ENCODE data around the gene PTPRN2.

The PTPRN2 gene

GRCh38 chr7:158602905-158603772, 15.5 kb upstream of the PTPRN2 start:
- no peak for DNase-seq

- no peak for DNase-seq
Measured at GRCh38 chr7:158602041-158602440, 14.4 kb upstream of the PTPRN2 start.

- no peak for DNase-seq
Measured at GRCh38 chr7:158601090-158601489, 13.5 kb upstream of the PTPRN2 start.

GRCh38 chr7:158596745-158597144, 9.1 kb upstream of the PTPRN2 start:
- DNase-seq: no peak

GRCh38 chr7:158596309-158596708, 8.7 kb upstream of the PTPRN2 start:
- no peak for DNase-seq

- DNase-seq: no peak
Measured at GRCh38 chr7:158595068-158595467, 7.4 kb upstream of the PTPRN2 start.

- DNase-seq: no peak
Measured at GRCh38 chr7:158592541-158592940, 4.9 kb upstream of the PTPRN2 start.

- DNase-seq: no peak
Measured at GRCh38 chr7:158591944-158592343, 4.3 kb upstream of the PTPRN2 start.

- no peak for DNase-seq
Measured at GRCh38 chr7:158590181-158590530, 2.5 kb upstream of the PTPRN2 start.

GRCh38 chr7:158589653-158590052, 2.0 kb upstream of the PTPRN2 start:
- no peak for DNase-seq

GRCh38 chr7:158588878-158589442, 1.3 kb upstream of the PTPRN2 start:
- DNase-seq: no peak

GRCh38 chr7:158588085-158588877, 658 bp upstream of the PTPRN2 start:
- DNase-seq: no peak

- no peak for DNase-seq
Measured at GRCh38 chr7:158586499-158587161, 993 bp downstream of the PTPRN2 start.

- DNase-seq: no peak
Measured at GRCh38 chr7:158585721-158586498, 1.7 kb downstream of the PTPRN2 start.

- no peak for DNase-seq
Measured at GRCh38 chr7:158584407-158584806, 3.2 kb downstream of the PTPRN2 start.

GRCh38 chr7:158583810-158584209, 3.8 kb downstream of the PTPRN2 start:
- DNase-seq: no peak

GRCh38 chr7:158583143-158583542, 4.5 kb downstream of the PTPRN2 start:
- DNase-seq: no peak

- no peak for DNase-seq
Measured at GRCh38 chr7:158582089-158582456, 5.5 kb downstream of the PTPRN2 start.

GRCh38 chr7:158581440-158582088, 6.1 kb downstream of the PTPRN2 start:
- DNase-seq: no peak

GRCh38 chr7:158579662-158580646, 7.7 kb downstream of the PTPRN2 start:
- DNase-seq: no peak
